ENCODE results near the gene MYO9B. TPM values are rescaled to one million over a fixed set of nuclear protein-coding genes. Genes with fewer than 3 reads are reported as not detected.
A peak's percentile ranks its signal among the peaks of the same experiment; 100 is the strongest.

The MYO9B gene
- total RNA-seq, 1 experiment from 2014 or later = 94.3 TPM

DNA sequence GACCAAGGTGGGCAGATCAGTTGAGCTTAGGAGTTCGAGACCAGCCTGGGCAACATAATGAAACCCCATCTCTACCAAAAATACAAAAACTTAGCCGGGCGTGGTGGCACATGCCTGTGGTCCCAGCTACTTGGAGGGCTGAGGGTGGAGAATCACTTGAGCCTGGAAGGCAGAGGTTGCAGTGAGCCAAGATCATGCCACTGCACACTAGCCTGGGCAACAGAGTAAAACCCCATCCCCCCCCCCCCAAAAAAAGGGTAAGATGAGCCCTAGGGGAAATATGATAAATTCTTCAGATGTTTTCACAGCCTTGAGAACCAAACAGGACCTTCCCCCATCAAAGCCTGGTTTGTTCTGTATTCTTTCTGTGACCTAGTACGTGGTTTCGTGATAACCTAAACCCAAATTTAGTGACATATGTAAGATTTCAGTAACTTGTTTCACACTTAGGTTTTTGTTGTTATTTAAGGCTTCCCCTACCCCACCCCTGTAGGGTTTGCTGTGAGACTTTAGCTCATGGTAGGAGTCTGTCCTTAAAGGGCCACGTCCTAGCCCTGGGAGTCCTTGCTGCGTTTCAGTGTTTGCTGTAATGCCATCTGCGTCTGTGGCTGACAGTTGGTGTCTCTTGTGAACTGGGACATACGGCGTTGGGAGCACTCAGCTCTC lies 49.6 kb downstream of the MYO9B start:
- ChIA-PET POLR2A (no interaction called here), CTCF (interaction anchor here (0.6 to 1.2 kb wide), 3 partner anchors 19 to 56 kb away, joined by 3 to 4 read pairs (median 3); no protein-coding TSS in a partner anchor)
- H3K9me3 Mint-ChIP-seq = no peaks in the 10 kb centered on the region
- H3K27me3 Mint-ChIP-seq (ENCODE audit: low read depth) = no peaks in the 10 kb centered on the region
- H3K27ac Mint-ChIP-seq = peak overlapping the region; percentile 82; the same call in 1 of the 2 replicates
- H3K36me3 Mint-ChIP-seq = peaks cover 9% of the 10 kb centered on the region; the same call in 1 of the 2 replicates
- TF ChIP-seq FOXP1 (CRISPR knock-in tag; IDR thresholded peaks at IDR 0.05; ENCODE audit: borderline replicate concordance) (no peak), GRHL2 (CRISPR knock-in tag; IDR thresholded peaks at IDR 0.05; ENCODE audit: insufficient replicate concordance, severe bottlenecking) (no peak), ZNF423 (CRISPR knock-in tag; IDR thresholded peaks at IDR 0.05) (no peak)
- no peak overlapping the region for H3K4me3 Mint-ChIP-seq
- ATAC-seq (no peak), DNase-seq (ENCODE audit: low spot score) (no peak)
- H3K4me1 Mint-ChIP-seq = peaks cover 25% of the 10 kb centered on the region

DNA sequence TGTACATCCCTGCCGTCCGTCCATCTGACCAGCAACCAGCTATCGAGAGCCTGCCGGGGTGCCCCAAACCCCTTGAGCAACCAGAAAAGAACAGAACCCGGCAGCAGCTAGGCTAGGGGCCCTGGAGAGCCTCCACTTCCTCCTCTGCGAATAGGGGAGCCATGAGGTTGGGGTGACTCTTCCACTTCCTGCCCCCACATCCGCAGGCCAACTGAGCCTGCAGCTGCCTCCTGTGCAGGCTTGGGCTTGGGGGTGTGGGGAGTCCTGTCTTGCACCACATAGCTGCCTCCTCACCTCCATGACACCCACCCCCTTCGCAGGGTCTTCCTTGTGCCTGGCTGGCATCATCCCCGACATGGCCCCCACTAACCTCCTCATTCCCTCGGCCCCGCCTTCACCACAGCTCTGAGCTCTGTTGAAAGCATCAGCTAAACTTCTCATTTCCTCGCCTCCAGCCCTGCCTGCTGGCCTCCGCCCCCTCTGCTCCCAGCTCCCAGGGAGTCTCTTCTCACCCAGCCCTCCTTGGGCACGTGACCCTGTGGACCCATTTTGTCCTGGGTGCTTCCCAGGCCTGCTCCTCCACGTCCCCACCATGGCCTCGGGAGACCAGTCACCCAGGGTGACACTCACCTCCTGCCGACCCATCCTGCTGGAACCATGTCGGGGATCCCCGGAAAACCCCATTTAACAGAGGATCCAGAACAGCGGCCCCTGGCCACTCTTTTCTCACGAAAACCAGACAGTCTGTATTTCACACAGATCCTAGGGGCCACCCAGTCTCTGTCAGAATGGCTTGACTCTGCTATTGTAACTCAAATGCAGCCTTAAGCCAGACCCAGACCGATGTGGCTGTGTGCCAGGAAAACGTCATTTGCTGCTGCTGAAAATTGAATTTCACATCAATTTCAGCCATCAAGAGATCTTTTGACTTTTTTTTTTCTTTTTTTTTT lies 50.4 kb downstream of the MYO9B start:
- no peak overlapping the region for H3K4me3 Mint-ChIP-seq
- DNase-seq (ENCODE audit: low spot score) = no peak
- peak overlapping the region; percentile 82 for H3K27ac Mint-ChIP-seq
- H3K36me3 Mint-ChIP-seq = peaks cover 9% of the 10 kb centered on the region; the same call in 1 of the 2 replicates
- ChIA-PET POLR2A (no interaction called here), CTCF (interaction anchor here (0.6 to 1.2 kb wide), 5 partner anchors 20 to 177 kb away, joined by 3 to 4 read pairs (median 3); partner anchors contain the start of gene ABHD8)
- H3K4me1 Mint-ChIP-seq = peaks cover 28% of the 10 kb centered on the region
- no peaks in the 10 kb centered on the region for H3K9me3 Mint-ChIP-seq
- peak; percentile 58 for ATAC-seq
- H3K27me3 Mint-ChIP-seq (ENCODE audit: low read depth) = no peaks in the 10 kb centered on the region
- TF ChIP-seq TEAD1 (CRISPR knock-in tag; IDR thresholded peaks at IDR 0.05) (no peak), KAT7 (CRISPR knock-in tag; IDR thresholded peaks at IDR 0.05; ENCODE audit: borderline replicate concordance) (no peak), OVOL2 (CRISPR knock-in tag; IDR thresholded peaks at IDR 0.05; ENCODE audit: borderline replicate concordance) (no peak), PRRX2 (CRISPR knock-in tag; IDR thresholded peaks at IDR 0.05) (no peak), ZNF138 (CRISPR knock-in tag; conservative IDR thresholded peaks at IDR 0.05) (no peak)
- TF ChIP-seq, protein P1, sequence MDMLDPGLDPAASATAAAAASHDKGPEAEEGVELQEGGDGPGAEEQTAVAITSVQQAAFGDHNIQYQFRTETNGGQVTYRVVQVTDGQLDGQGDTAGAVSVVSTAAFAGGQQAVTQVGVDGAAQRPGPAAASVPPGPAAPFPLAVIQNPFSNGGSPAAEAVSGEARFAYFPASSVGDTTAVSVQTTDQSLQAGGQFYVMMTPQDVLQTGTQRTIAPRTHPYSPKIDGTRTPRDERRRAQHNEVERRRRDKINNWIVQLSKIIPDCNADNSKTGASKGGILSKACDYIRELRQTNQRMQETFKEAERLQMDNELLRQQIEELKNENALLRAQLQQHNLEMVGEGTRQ (CRISPR knock-in tag; IDR thresholded peaks at IDR 0.05) = peak; percentile 59

DNA sequence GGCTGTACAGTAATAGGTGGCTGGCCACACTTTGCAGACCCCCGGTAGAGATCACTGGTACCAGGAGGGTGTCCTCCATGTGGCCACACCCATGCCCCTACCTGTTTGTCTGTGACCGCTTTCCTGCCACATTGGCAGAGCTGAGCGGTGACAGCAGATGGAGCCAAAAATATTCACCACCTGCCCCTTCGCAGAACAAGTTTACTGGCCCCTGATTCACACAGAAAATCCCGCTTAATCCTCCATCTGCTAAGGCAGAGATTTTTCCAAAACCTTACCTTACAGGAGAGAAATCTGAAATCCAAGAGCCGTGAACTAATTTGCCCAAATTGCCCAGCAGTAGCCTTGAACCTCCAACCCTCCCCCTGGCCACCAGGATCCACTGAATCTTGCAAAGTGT lies 52.1 kb downstream of the MYO9B start:
- Mint-ChIP-seq H3K27ac (no peak overlapping the region), H3K27me3 (ENCODE audit: low read depth) (no peaks in the 10 kb centered on the region), H3K9me3 (no peaks in the 10 kb centered on the region), H3K36me3 (peaks cover 9% of the 10 kb centered on the region; the same call in 1 of the 2 replicates), H3K4me1 (peaks cover 29% of the 10 kb centered on the region), H3K4me3 (no peak overlapping the region)
- no peak for DNase-seq (ENCODE audit: low spot score)
- CTCF ChIA-PET = no interaction called here
- POLR2A ChIA-PET = no interaction called here
- TF ChIP-seq, protein P1 (CRISPR knock-in tag; IDR thresholded peaks at IDR 0.05) = no peak
- TF ChIP-seq, protein P2, sequence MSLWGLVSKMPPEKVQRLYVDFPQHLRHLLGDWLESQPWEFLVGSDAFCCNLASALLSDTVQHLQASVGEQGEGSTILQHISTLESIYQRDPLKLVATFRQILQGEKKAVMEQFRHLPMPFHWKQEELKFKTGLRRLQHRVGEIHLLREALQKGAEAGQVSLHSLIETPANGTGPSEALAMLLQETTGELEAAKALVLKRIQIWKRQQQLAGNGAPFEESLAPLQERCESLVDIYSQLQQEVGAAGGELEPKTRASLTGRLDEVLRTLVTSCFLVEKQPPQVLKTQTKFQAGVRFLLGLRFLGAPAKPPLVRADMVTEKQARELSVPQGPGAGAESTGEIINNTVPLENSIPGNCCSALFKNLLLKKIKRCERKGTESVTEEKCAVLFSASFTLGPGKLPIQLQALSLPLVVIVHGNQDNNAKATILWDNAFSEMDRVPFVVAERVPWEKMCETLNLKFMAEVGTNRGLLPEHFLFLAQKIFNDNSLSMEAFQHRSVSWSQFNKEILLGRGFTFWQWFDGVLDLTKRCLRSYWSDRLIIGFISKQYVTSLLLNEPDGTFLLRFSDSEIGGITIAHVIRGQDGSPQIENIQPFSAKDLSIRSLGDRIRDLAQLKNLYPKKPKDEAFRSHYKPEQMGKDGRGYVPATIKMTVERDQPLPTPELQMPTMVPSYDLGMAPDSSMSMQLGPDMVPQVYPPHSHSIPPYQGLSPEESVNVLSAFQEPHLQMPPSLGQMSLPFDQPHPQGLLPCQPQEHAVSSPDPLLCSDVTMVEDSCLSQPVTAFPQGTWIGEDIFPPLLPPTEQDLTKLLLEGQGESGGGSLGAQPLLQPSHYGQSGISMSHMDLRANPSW (CRISPR knock-in tag; conservative IDR thresholded peaks at IDR 0.05; ENCODE audit: low read depth) = no peak
- TF ChIP-seq ETV6 (CRISPR knock-in tag; IDR thresholded peaks at IDR 0.05) = no peak
- TF ChIP-seq, protein P3, sequence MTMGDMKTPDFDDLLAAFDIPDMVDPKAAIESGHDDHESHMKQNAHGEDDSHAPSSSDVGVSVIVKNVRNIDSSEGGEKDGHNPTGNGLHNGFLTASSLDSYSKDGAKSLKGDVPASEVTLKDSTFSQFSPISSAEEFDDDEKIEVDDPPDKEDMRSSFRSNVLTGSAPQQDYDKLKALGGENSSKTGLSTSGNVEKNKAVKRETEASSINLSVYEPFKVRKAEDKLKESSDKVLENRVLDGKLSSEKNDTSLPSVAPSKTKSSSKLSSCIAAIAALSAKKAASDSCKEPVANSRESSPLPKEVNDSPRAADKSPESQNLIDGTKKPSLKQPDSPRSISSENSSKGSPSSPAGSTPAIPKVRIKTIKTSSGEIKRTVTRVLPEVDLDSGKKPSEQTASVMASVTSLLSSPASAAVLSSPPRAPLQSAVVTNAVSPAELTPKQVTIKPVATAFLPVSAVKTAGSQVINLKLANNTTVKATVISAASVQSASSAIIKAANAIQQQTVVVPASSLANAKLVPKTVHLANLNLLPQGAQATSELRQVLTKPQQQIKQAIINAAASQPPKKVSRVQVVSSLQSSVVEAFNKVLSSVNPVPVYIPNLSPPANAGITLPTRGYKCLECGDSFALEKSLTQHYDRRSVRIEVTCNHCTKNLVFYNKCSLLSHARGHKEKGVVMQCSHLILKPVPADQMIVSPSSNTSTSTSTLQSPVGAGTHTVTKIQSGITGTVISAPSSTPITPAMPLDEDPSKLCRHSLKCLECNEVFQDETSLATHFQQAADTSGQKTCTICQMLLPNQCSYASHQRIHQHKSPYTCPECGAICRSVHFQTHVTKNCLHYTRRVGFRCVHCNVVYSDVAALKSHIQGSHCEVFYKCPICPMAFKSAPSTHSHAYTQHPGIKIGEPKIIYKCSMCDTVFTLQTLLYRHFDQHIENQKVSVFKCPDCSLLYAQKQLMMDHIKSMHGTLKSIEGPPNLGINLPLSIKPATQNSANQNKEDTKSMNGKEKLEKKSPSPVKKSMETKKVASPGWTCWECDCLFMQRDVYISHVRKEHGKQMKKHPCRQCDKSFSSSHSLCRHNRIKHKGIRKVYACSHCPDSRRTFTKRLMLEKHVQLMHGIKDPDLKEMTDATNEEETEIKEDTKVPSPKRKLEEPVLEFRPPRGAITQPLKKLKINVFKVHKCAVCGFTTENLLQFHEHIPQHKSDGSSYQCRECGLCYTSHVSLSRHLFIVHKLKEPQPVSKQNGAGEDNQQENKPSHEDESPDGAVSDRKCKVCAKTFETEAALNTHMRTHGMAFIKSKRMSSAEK (CRISPR knock-in tag; IDR thresholded peaks at IDR 0.05; ENCODE audit: borderline replicate concordance) = no peak
- ATAC-seq = no peak
